IMR-90 (cell line): ENCODE results near the gene SPOUT1. TPM values are rescaled to one million over a fixed set of nuclear protein-coding genes. Genes with fewer than 3 reads are reported as not detected.

ENCODE experiments used
- ATAC-seq: fragments of 200-7000 bp; cut with Tn5 transposase; 2 replicates; pipeline ENCODE4 v1.9.1; 2020; ENCODE audit warnings: low read depth, mild to moderate bottlenecking, moderate library complexity
- BruUV-seq: library from RNA; stranded (reverse); fragments of 400-500 nt; replicated peaks from 2 replicates; lab custom pipeline; 2021; lab: Mats Ljungman, UMichigan
- CTCF ChIA-PET: fragments of 300-600 bp; formaldehyde crosslinking; extraction: SDS; loops from one replicate; lab custom pipeline; 2021; ENCODE audit warnings: antibody characterized with exemption; lab: Yijun Ruan, JAX
- POLR2A ChIA-PET: fragments of 300-600 bp; sonication (Branson Sonifier 250); formaldehyde crosslinking; loops from one replicate; lab custom pipeline; 2022; ENCODE audit warnings: antibody characterized with exemption; ENCODE audit not compliant: unreplicated experiment; lab: Charles Lee
- DNase-seq: peaks from one replicate; pipeline ENCODE4 v3.0.0; 2013
- H2AFZ ChIP-seq: replicated peaks from 2 replicates; pipeline ENCODE3; 2013; ENCODE audit warnings: low read length, mild to moderate bottlenecking; ENCODE audit not compliant: poor library complexity
- H2AK5ac ChIP-seq: 2 replicates; pipeline ENCODE4 v1.6.1; 2013; ENCODE audit warnings: low read depth, low read length, inconsistent platforms
- H2AK9ac ChIP-seq: replicated peaks from 2 replicates; pipeline ENCODE3; 2013; ENCODE audit warnings: mild to moderate bottlenecking, low read depth, low read length, moderate library complexity; ENCODE audit not compliant: poor library complexity
- H2BK120ac ChIP-seq: 2 replicates; pipeline ENCODE4 v1.6.1; 2013; ENCODE audit warnings: low read depth, low read length, inconsistent platforms
- H2BK15ac ChIP-seq: 3 replicates; pipeline ENCODE4 v1.6.1; 2013; ENCODE audit warnings: low read depth, low read length, inconsistent platforms
- H2BK20ac ChIP-seq: 2 replicates; pipeline ENCODE4 v1.6.1; 2013; ENCODE audit warnings: low read depth, mild to moderate bottlenecking, inconsistent platforms, low read length, moderate library complexity
- H2BK5ac ChIP-seq: 2 replicates; pipeline ENCODE4 v1.6.1; 2013; ENCODE audit warnings: mild to moderate bottlenecking, low read depth, low read length, inconsistent platforms; ENCODE audit not compliant: poor library complexity, severe bottlenecking
- H3K14ac ChIP-seq: replicated peaks from 2 replicates; pipeline ENCODE4 v1.6.1; 2013; ENCODE audit warnings: low read depth, low read length, inconsistent platforms
- H3K18ac ChIP-seq: 2 replicates; pipeline ENCODE4 v1.6.1; 2013; ENCODE audit warnings: low read depth, low read length, control low read depth
- H3K23ac ChIP-seq: 2 replicates; pipeline ENCODE4 v1.6.1; 2013; ENCODE audit warnings: low read depth, low read length, inconsistent platforms
- H3K27ac ChIP-seq: 2 replicates; pipeline ENCODE4 v1.5.1; 2013; ENCODE audit warnings: mild to moderate bottlenecking, control low read depth, low read length; ENCODE audit not compliant: insufficient read depth
- H3K27me3 ChIP-seq: 2 replicates; pipeline ENCODE4 v1.6.1; 2013; ENCODE audit warnings: low read length; ENCODE audit not compliant: control insufficient read depth, insufficient read depth
- H3K36me3 ChIP-seq: 2 replicates; pipeline ENCODE4 v1.6.1; 2013; ENCODE audit warnings: low read length, mixed read lengths; ENCODE audit not compliant: control insufficient read depth, insufficient read depth
- H3K4ac ChIP-seq: 2 replicates; pipeline ENCODE4 v1.6.1; 2013; ENCODE audit warnings: low read depth, low read length, inconsistent platforms
- H3K4me1 ChIP-seq: 2 replicates; pipeline ENCODE4 v1.6.1; 2013; ENCODE audit warnings: low read length, mixed read lengths; ENCODE audit not compliant: control insufficient read depth, insufficient read depth
- H3K4me2 ChIP-seq: 2 replicates; pipeline ENCODE4 v1.6.1; 2013; ENCODE audit warnings: low read depth, mild to moderate bottlenecking, control low read depth, low read length, moderate library complexity
- H3K4me3 ChIP-seq: 2 replicates; pipeline ENCODE4 v1.5.1; 2013; ENCODE audit warnings: low read depth, mild to moderate bottlenecking, control low read depth, low read length, moderate library complexity; ENCODE audit not compliant: insufficient read depth
- H3K56ac ChIP-seq: 2 replicates; pipeline ENCODE4 v1.6.1; 2013; ENCODE audit warnings: low read length, inconsistent platforms; ENCODE audit not compliant: insufficient read depth; ENCODE audit errors: extremely low read depth
- H3K79me1 ChIP-seq, 2 experiments: 2 replicates each; pipeline ENCODE4 v1.6.1; 2013; ENCODE audit warnings: low read length in 2 of 2, inconsistent platforms in 1 of 2, low read depth in 1 of 2
- H3K9ac ChIP-seq: 2 replicates; pipeline ENCODE4 v1.6.1; 2013; ENCODE audit warnings: low read depth, low read length, control low read depth
- H3K9me1 ChIP-seq: 2 replicates; pipeline ENCODE4 v1.6.1; 2013; ENCODE audit warnings: low read length, inconsistent platforms; ENCODE audit not compliant: insufficient read depth
- H3K9me3 ChIP-seq: 2 replicates; pipeline ENCODE4 v1.6.1; 2013; ENCODE audit warnings: low read length; ENCODE audit not compliant: control insufficient read depth, insufficient read depth
- H4K20me1 ChIP-seq: 2 replicates; pipeline ENCODE4 v1.6.1; 2013; ENCODE audit warnings: low read length, inconsistent platforms; ENCODE audit not compliant: insufficient read depth
- H4K5ac ChIP-seq: 2 replicates; pipeline ENCODE4 v1.6.1; 2013; ENCODE audit warnings: mild to moderate bottlenecking, low read depth, low read length, control low read depth
- H4K8ac ChIP-seq, 2 experiments: 2 replicates each; pipeline ENCODE4 v1.6.1; 2013; ENCODE audit warnings: low read depth in 2 of 2, low read length in 2 of 2, control low read depth in 1 of 2, inconsistent platforms in 1 of 2
- H4K91ac ChIP-seq: 2 replicates; pipeline ENCODE4 v1.6.1; 2013; ENCODE audit warnings: low read depth, low read length, inconsistent platforms; ENCODE audit not compliant: insufficient read depth
- BHLHE40 ChIP-seq: fragments of 150-350 bp; IDR thresholded peaks from 2 replicates; pipeline ENCODE4 v1.6.1; 2016; ENCODE audit warnings: mild to moderate bottlenecking, low read depth, low read length
- CEBPB ChIP-seq: IDR thresholded peaks from 2 replicates; pipeline ENCODE4 v1.6.1; 2012; ENCODE audit warnings: low read depth, low read length, improper control_type of control experiment
- CHD1 ChIP-seq: IDR thresholded peaks from 2 replicates; pipeline ENCODE4 v1.6.1; 2012; ENCODE audit warnings: low read depth, low read length, improper control_type of control experiment
- FOS ChIP-seq: fragments of 150-350 bp; IDR thresholded peaks from 2 replicates; pipeline ENCODE4 v1.6.1; 2016; ENCODE audit warnings: low read depth, low read length
- MAFK ChIP-seq: IDR thresholded peaks from 2 replicates; pipeline ENCODE4 v1.6.1; 2012; ENCODE audit warnings: low read depth, low read length, improper control_type of control experiment
- MAZ ChIP-seq: IDR thresholded peaks from 2 replicates; pipeline ENCODE4 v1.6.1; 2012; ENCODE audit warnings: low read depth, mild to moderate bottlenecking, low read length, improper control_type of control experiment, moderate library complexity, borderline replicate concordance
- MXI1 ChIP-seq: IDR thresholded peaks from 2 replicates; pipeline ENCODE4 v1.6.1; 2012; ENCODE audit warnings: low read depth, mild to moderate bottlenecking, low read length, moderate library complexity, borderline replicate concordance
- NFE2L2 ChIP-seq: fragments of 150-350 bp; IDR thresholded peaks from 2 replicates; pipeline ENCODE4 v1.6.1; 2016; ENCODE audit warnings: low read depth, mild to moderate bottlenecking, low read length
- POLR2A ChIP-seq: IDR thresholded peaks from 2 replicates; pipeline ENCODE4 v1.6.1; 2012; ENCODE audit warnings: mild to moderate bottlenecking, low read depth, low read length
- RAD21 ChIP-seq: IDR thresholded peaks from 2 replicates; pipeline ENCODE4 v1.6.1; 2012; ENCODE audit warnings: low read length, improper control_type of control experiment
- RCOR1 ChIP-seq: IDR thresholded peaks from 2 replicates; pipeline ENCODE4 v1.6.1; 2012; ENCODE audit warnings: mild to moderate bottlenecking, low read length, improper control_type of control experiment; ENCODE audit not compliant: insufficient replicate concordance
- RFX5 ChIP-seq: IDR thresholded peaks from 2 replicates; pipeline ENCODE4 v1.8.0; 2012; ENCODE audit warnings: low read depth, mild to moderate bottlenecking, low read length, moderate library complexity
- SMC3 ChIP-seq: fragments of 150-350 bp; IDR thresholded peaks from 2 replicates; pipeline ENCODE4 v1.6.1; 2016; ENCODE audit warnings: low read depth, mild to moderate bottlenecking, antibody characterized with exemption, low read length, moderate library complexity
- WGBS, 2 experiments: methylation state at CpG; one replicate each; pipeline versions ENCODE4 v1.1.5 to v1.1.7; 2013; ENCODE audit warnings: missing lambda C conversion rate in 2 of 2; ENCODE audit not compliant: insufficient read length in 1 of 2; ENCODE audit errors: extremely low coverage in 2 of 2; 5-methylcytosine and 5-hydroxymethylcytosine counted together
- dilution Hi-C: fragments of 300-500 bp; cut with HindIII; formaldehyde crosslinking; loops from one replicate; pipeline ENCODE4 v1.14.3; 2018; ENCODE audit warnings: low sequenced_read_pairs; ENCODE audit not compliant: unreplicated experiment
- in situ Hi-C: fragments of 300-500 bp; cut with MboI; formaldehyde crosslinking; loops from 3 replicates; pipeline ENCODE4 v1.14.3; 2019; ENCODE audit warnings: low sequenced_read_pairs, inconsistent platforms, mixed read lengths
- intact Hi-C: fragments of 100-400 bp; cut with micrococcal nuclease; formaldehyde crosslinking; loops from 2 replicates; pipeline ENCODE4 v1.10.0; 2022
- polyA plus RNA-seq, 3 experiments: library from polyadenylated mRNA; depleted of rRNA; stranded (reverse); fragments of >200 nt; gene quantifications; 2 replicates each; pipeline ENCODE4 v1.2.3, GENCODE V29; 2012; ENCODE audit warnings: low replicate concordance in 1 of 3
- total RNA-seq: library from RNA; depleted of rRNA; stranded (reverse); fragments of >200 nt; gene quantifications from 2 replicates; pipeline ENCODE4 v1.2.3, GENCODE V29; 2012

Gene SPOUT1
- total and polyA plus RNA-seq, 2 of the 4 experiments (the other 2 are of a cell fraction), result 17.9 to 27.8 TPM

DNA sequence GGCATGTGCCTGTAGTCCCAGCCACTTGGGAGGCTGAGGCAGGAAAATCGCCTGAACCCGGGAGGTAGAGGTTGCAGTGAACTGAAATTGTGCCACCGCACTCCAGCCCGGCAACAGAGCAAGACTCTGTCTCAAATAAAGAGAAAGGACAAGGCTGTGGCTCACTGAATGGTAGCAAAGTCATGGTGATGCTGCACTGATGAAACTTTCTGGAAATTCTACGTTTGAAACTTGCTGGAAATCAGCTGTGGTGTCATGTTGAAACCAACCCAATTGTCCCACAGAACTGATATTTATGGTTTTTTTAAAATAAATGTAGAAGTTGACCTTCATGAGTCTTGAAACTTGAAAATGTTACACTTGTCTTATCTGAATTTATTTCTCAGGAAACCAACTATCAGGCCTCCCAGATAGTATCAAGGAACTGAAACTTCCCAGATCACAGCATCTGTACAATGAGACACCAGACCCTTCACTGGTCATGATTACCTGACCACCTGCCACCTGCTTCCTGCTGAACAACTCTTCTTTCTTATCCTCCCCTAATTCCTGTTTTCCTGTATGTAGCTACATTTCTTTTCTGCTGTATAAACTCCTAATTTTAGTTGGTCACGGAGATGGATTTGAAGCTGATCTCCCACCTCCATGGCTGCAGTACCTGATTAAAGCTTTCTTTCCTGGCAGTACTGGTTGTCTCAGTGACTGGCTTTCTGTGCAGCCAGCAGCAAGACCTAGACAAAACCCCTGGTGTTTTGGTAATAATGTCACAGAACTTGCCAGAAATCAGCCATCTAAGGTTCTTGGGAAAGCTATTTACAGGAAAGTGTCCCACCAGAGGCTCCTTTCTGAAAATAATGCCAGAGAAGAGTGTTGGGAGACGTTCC lies 48.2 kb downstream of the SPOUT1 start:
- H3K9me3 ChIP-seq, result no peaks in the 10 kb centered on the region; the same call in 1 of the 2 replicates
- no peaks in the 10 kb centered on the region for H3K36me3 ChIP-seq
- H2AK5ac ChIP-seq, result no peak overlapping the region
- H2AK9ac ChIP-seq, result no peak overlapping the region
- 90% methylated on average over 4 of the region's 7 CpGs; no CpG with 5 or more reads in 1 of the 2 experiments for WGBS, 2 experiments
- H3K27me3 ChIP-seq, result no peaks in the 10 kb centered on the region
- H3K23ac ChIP-seq, result no peak overlapping the region
- H3K18ac ChIP-seq, result no peak overlapping the region
- no TSS peak for BruUV-seq
- H3K9me1 ChIP-seq, result no peaks in the 10 kb centered on the region; the same call in 1 of the 2 replicates
- H4K20me1 ChIP-seq, result no peaks in the 10 kb centered on the region
- intact Hi-C loops, result no loop called here
- no peaks in the 10 kb centered on the region for H3K79me1 ChIP-seq
- TF ChIP-seq CHD1 (no peak), MXI1 (no peak), BHLHE40 (no peak), SMC3 (no peak), RCOR1 (no peak), CEBPB (no peak), RFX5 (no peak), MAZ (no peak), POLR2A (no peak), MAFK (no peak), RAD21 (no peak), NFE2L2 (no peak), FOS (no peak)
- DNase-seq (no peak), ATAC-seq (no peak)
- H3K4me2 ChIP-seq, result no peak overlapping the region
- H2BK5ac ChIP-seq, result no peak overlapping the region
- H3K27ac ChIP-seq, result no peak overlapping the region
- no peak overlapping the region for H4K91ac ChIP-seq
- in situ Hi-C loops, result no loop called here
- H2BK15ac ChIP-seq, result no peak overlapping the region
- H3K4me1 ChIP-seq, result peaks cover 5% of the 10 kb centered on the region; the same call in 1 of the 2 replicates
- H3K4me3 ChIP-seq, result no peak overlapping the region
- POLR2A ChIA-PET, result no interaction called here
- dilution Hi-C loops, result no loop called here
- no peak overlapping the region for H3K4ac ChIP-seq
- H3K56ac ChIP-seq, result no peak overlapping the region
- CTCF ChIA-PET, result interaction anchor here (1.2 to 1.7 kb wide), 2 partner anchors 9 to 10 kb away, joined by 3 to 4 read pairs; partner anchors contain the start of gene ZER1
- no peak overlapping the region for H3K9ac ChIP-seq
- no peak overlapping the region for H2AFZ ChIP-seq
- no peak overlapping the region for H2BK120ac ChIP-seq
- no peak overlapping the region for H2BK20ac ChIP-seq
- H4K8ac ChIP-seq, result no peak overlapping the region
- H4K5ac ChIP-seq, result no peak overlapping the region
- H3K14ac ChIP-seq, result no peak overlapping the region
